GM21526 (cell line): ENCODE results near the gene HSDL2.
"Not testable (repeated sequence)": the region's sequence is repeated elsewhere in the genome, so short reads cannot be mapped to it uniquely, and the experiment has no call there.

Experiments
- ATAC-seq: cut with Tn5 transposase; IDR thresholded peaks from one replicate; pipeline ENCODE4 v1.9.1; 2021; ENCODE audit warnings: moderate library complexity; ENCODE audit not compliant: unreplicated experiment, low FRiP score

HSDL2 gene

GRCh38 chr9:112494153-112494552 is 114.2 kb downstream of the HSDL2 start:
- no peak for ATAC-seq

GRCh38 chr9:112495614-112496013 is 115.7 kb downstream of the HSDL2 start:
- ATAC-seq: no peak

- no peak for ATAC-seq
Observed at GRCh38 chr9:112496074-112496722, 116.3 kb downstream of the HSDL2 start.

- ATAC-seq: no peak
Observed at GRCh38 chr9:112500842-112501241, 120.9 kb downstream of the HSDL2 start.

GRCh38 chr9:112501287-112501686 is 121.4 kb downstream of the HSDL2 start:
- no peak for ATAC-seq

GRCh38 chr9:112502175-112502946 is 122.5 kb downstream of the HSDL2 start:
- ATAC-seq: no peak

- no peak for ATAC-seq
Observed at GRCh38 chr9:112503170-112503569, 123.3 kb downstream of the HSDL2 start.

- ATAC-seq: no peak
Observed at GRCh38 chr9:112505086-112505485, 125.2 kb downstream of the HSDL2 start.

- ATAC-seq: no peak
Observed at GRCh38 chr9:112505607-112506006, 125.7 kb downstream of the HSDL2 start.

- ATAC-seq: no peak
Observed at GRCh38 chr9:112506571-112506970, 126.7 kb downstream of the HSDL2 start.

GRCh38 chr9:112507001-112507680 is 127.2 kb downstream of the HSDL2 start:
- no peak for ATAC-seq

- ATAC-seq: no peak
Observed at GRCh38 chr9:112508377-112508776, 128.5 kb downstream of the HSDL2 start.

- not testable (repeated sequence) for ATAC-seq
Observed at GRCh38 chr9:112512377-112512776, 132.5 kb downstream of the HSDL2 start.

- no peak for ATAC-seq
Observed at GRCh38 chr9:112516769-112517168, 136.9 kb downstream of the HSDL2 start.

GRCh38 chr9:112520069-112520468 is 140.2 kb downstream of the HSDL2 start:
- ATAC-seq: no peak

- ATAC-seq: no peak
Observed at GRCh38 chr9:112520656-112521055, 140.7 kb downstream of the HSDL2 start.
